Upper lobe of right lung (tissue), 1 donor: ENCODE measurements around the gene CHD6. TPM values are rescaled to one million over a fixed set of nuclear protein-coding genes. Genes with fewer than 3 reads are reported as not detected.

Experiments
- ATAC-seq: fragments of 200-7000 bp; cut with Tn5 transposase; one replicate; pipeline ENCODE4 v1.9.1; 2020; ENCODE audit warnings: mild to moderate bottlenecking, moderate library complexity
- DNase-seq: peaks from one replicate; pipeline ENCODE4 v3.0.0-alpha.2; 2020
- H3K27ac ChIP-seq: fragments of 200-600 bp; one replicate; pipeline ENCODE4 v1.8.0; 2022
- H3K27me3 ChIP-seq: fragments of 200-600 bp; one replicate; pipeline ENCODE4 v1.8.0; 2022; ENCODE audit warnings: mild to moderate bottlenecking
- H3K36me3 ChIP-seq: fragments of 200-600 bp; one replicate; pipeline ENCODE4 v1.8.0; 2022
- H3K4me1 ChIP-seq: fragments of 200-600 bp; one replicate; pipeline ENCODE4 v1.8.0; 2022
- H3K4me3 ChIP-seq: fragments of 200-600 bp; one replicate; pipeline ENCODE4 v1.8.0; 2022; ENCODE audit warnings: mild to moderate bottlenecking
- H3K9me3 ChIP-seq: fragments of 200-600 bp; one replicate; pipeline ENCODE4 v1.8.0; 2022
- CTCF ChIP-seq: fragments of 200-600 bp; IDR thresholded peaks from one replicate; pipeline ENCODE4 v1.8.0; 2022; ENCODE audit warnings: antibody characterized with exemption
- intact Hi-C: fragments of 100-400 bp; cut with DNase I; formaldehyde crosslinking; loops from one replicate; pipeline ENCODE4 v1.11.0; 2022
- total RNA-seq: library from RNA; stranded (reverse); fragmentation: NEBNext Ultra II Directional; extraction: Animal tissue kit (Norgen Biotek cat#: 25700); gene quantifications from one replicate; pipeline ENCODE4 v1.2.1, GENCODE V29; 2021
- donor health status: DM: no; HTN: yes; CAD: no; lungs with severe emphysema.

CHD6 gene
- total RNA-seq, 1 donor from 2014 or later = 42.3 TPM

- no peak overlapping the region for H3K4me3 ChIP-seq
- no peak for TF ChIP-seq CTCF
- H3K9me3 ChIP-seq = no peaks in the 10 kb centered on the region
- intact Hi-C loops = no loop called here
- H3K36me3 ChIP-seq = no peaks in the 10 kb centered on the region
- no peaks in the 10 kb centered on the region for H3K27me3 ChIP-seq
- ATAC-seq (no peak), DNase-seq (no peak)
- no peaks in the 10 kb centered on the region for H3K4me1 ChIP-seq
- H3K27ac ChIP-seq = no peak overlapping the region
Measured at GRCh38 chr20:41386502-41387427, 231.4 kb downstream of the CHD6 start.

GRCh38 chr20:41382791-41383305 lies 235.3 kb downstream of the CHD6 start:
- H3K4me1 ChIP-seq = no peaks in the 10 kb centered on the region
- intact Hi-C loops = no loop called here
- H3K4me3 ChIP-seq = no peak overlapping the region
- H3K27me3 ChIP-seq = peaks cover under 1% of the 10 kb centered on the region
- no peak overlapping the region for H3K27ac ChIP-seq
- no peaks in the 10 kb centered on the region for H3K36me3 ChIP-seq
- no peak for ATAC-seq
- H3K9me3 ChIP-seq = no peaks in the 10 kb centered on the region
- TF ChIP-seq CTCF = no peak
- DNase-seq = no peak

GRCh38 chr20:41380551-41381193 lies 237.5 kb downstream of the CHD6 start:
- no peak for ATAC-seq
- H3K9me3 ChIP-seq = no peaks in the 10 kb centered on the region
- intact Hi-C loops = no loop called here
- peak; percentile 42 for DNase-seq
- no peak overlapping the region for H3K4me3 ChIP-seq
- no peak for TF ChIP-seq CTCF
- peaks cover 5% of the 10 kb centered on the region for H3K27me3 ChIP-seq
- H3K36me3 ChIP-seq = no peaks in the 10 kb centered on the region
- H3K4me1 ChIP-seq = no peaks in the 10 kb centered on the region
- no peak overlapping the region for H3K27ac ChIP-seq

GRCh38 chr20:41379551-41379950 lies 238.6 kb downstream of the CHD6 start:
- H3K9me3 ChIP-seq = no peaks in the 10 kb centered on the region
- no peak overlapping the region for H3K4me3 ChIP-seq
- ATAC-seq = no peak
- H3K36me3 ChIP-seq = no peaks in the 10 kb centered on the region
- TF ChIP-seq CTCF = no peak
- no peak for DNase-seq
- no peak overlapping the region for H3K27ac ChIP-seq
- intact Hi-C loops = no loop called here
- peaks cover 5% of the 10 kb centered on the region for H3K27me3 ChIP-seq
- H3K4me1 ChIP-seq = no peaks in the 10 kb centered on the region

- H3K4me1 ChIP-seq = no peaks in the 10 kb centered on the region
- DNase-seq = no peak
- no peak overlapping the region for H3K4me3 ChIP-seq
- H3K27me3 ChIP-seq = peaks cover 11% of the 10 kb centered on the region
- no peak overlapping the region for H3K27ac ChIP-seq
- H3K9me3 ChIP-seq = no peaks in the 10 kb centered on the region
- TF ChIP-seq CTCF = no peak
- intact Hi-C loops = no loop called here
- no peak for ATAC-seq
- H3K36me3 ChIP-seq = no peaks in the 10 kb centered on the region
Measured at GRCh38 chr20:41377275-41377674, 240.9 kb downstream of the CHD6 start.
